ENCODE measurements around the gene ITGA3. TPM values are rescaled to one million over a fixed set of nuclear protein-coding genes. Genes with fewer than 3 reads are reported as not detected.

ITGA3 gene
- total RNA-seq, 3 donors from 2014 or later = 9.2 to 10.2 (median 9.4) TPM

- H3K4me1 Mint-ChIP-seq (ENCODE audit: low read depth) = no peaks in the 10 kb centered on the region
- H3K36me3 Mint-ChIP-seq (ENCODE audit: insufficient read depth) = no peaks in the 10 kb centered on the region
- no peak for ATAC-seq
- H3K4me3 Mint-ChIP-seq = no peak overlapping the region
- no peaks in the 10 kb centered on the region for H3K9me3 Mint-ChIP-seq
- DNase-seq = no peak
- H3K27me3 Mint-ChIP-seq (ENCODE audit: low read depth) = peaks cover 14% of the 10 kb centered on the region
Observed at GRCh38 chr17:50043290-50044148, 12.4 kb upstream of the ITGA3 start.

- H3K36me3 Mint-ChIP-seq (ENCODE audit: insufficient read depth) = no peaks in the 10 kb centered on the region
- DNase-seq = no peak
- H3K4me3 Mint-ChIP-seq = no peak overlapping the region
- no peak for ATAC-seq
- peaks cover 17% of the 10 kb centered on the region for H3K27me3 Mint-ChIP-seq (ENCODE audit: low read depth)
- no peaks in the 10 kb centered on the region for H3K9me3 Mint-ChIP-seq
- no peaks in the 10 kb centered on the region for H3K4me1 Mint-ChIP-seq (ENCODE audit: low read depth)
Observed at GRCh38 chr17:50044483-50044882, 11.4 kb upstream of the ITGA3 start.

DNA sequence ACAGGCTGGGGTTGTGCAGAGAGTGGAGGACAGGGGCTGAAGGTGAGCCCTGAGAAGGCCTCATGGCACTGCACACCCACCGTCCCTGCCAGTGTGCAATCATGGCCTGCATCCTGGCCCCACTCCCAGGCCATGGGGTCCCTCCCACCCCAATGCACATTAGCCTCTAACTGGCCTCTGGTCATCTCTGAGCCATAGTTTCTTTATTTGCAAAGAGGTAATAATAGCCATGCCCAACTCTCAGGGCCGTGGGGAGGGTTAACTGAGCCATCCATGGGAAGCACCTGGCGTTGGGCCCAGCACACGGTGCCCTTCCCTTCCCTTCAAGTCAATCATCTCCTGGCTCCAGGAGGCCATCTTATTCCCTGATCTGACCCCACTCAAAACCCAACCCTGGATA is 10.8 kb upstream of the ITGA3 start:
- Mint-ChIP-seq H3K36me3 (ENCODE audit: insufficient read depth) (no peaks in the 10 kb centered on the region), H3K4me3 (no peak overlapping the region), H3K27me3 (ENCODE audit: low read depth) (peaks cover 17% of the 10 kb centered on the region), H3K9me3 (no peaks in the 10 kb centered on the region), H3K4me1 (ENCODE audit: low read depth) (no peaks in the 10 kb centered on the region)
- ATAC-seq (no peak), DNase-seq (no peak)

DNA sequence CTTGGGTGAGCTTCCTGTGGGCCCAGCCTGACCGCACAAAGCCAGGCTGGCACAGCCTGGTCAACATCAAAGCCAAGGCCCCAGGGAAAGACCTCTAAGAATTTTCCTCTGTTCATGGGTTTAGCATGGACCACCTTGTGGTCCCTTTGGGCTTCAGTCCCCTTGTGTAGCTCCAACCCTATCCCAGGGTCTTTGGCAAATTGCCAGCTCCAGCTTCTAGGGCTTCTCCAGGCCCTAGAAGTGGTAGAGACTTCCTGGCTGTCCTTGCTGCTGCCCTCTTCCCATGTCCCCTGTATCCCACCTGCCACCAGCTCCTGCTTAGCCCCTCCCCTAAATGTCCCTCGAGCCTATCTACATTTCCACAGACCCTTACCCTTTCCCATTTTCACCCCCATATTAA is 9.7 kb upstream of the ITGA3 start:
- H3K4me3 Mint-ChIP-seq = no peak overlapping the region
- H3K4me1 Mint-ChIP-seq (ENCODE audit: low read depth) = peaks cover 6% of the 10 kb centered on the region
- DNase-seq (no peak), ATAC-seq (no peak)
- peaks cover 17% of the 10 kb centered on the region for H3K27me3 Mint-ChIP-seq (ENCODE audit: low read depth)
- no peaks in the 10 kb centered on the region for H3K36me3 Mint-ChIP-seq (ENCODE audit: insufficient read depth)
- no peaks in the 10 kb centered on the region for H3K9me3 Mint-ChIP-seq

- no peaks in the 10 kb centered on the region for H3K9me3 Mint-ChIP-seq
- H3K4me3 Mint-ChIP-seq = no peak overlapping the region
- H3K36me3 Mint-ChIP-seq (ENCODE audit: insufficient read depth) = no peaks in the 10 kb centered on the region
- DNase-seq (no peak), ATAC-seq (no peak)
- peaks cover 17% of the 10 kb centered on the region for H3K27me3 Mint-ChIP-seq (ENCODE audit: low read depth)
- peaks cover 10% of the 10 kb centered on the region for H3K4me1 Mint-ChIP-seq (ENCODE audit: low read depth)
Observed at GRCh38 chr17:50046667-50047066, 9.2 kb upstream of the ITGA3 start.

- H3K4me3 Mint-ChIP-seq = no peak overlapping the region
- H3K9me3 Mint-ChIP-seq = no peaks in the 10 kb centered on the region
- no peaks in the 10 kb centered on the region for H3K36me3 Mint-ChIP-seq (ENCODE audit: insufficient read depth)
- no peak for ATAC-seq
- peaks cover 14% of the 10 kb centered on the region for H3K27me3 Mint-ChIP-seq (ENCODE audit: low read depth)
- peaks cover 10% of the 10 kb centered on the region for H3K4me1 Mint-ChIP-seq (ENCODE audit: low read depth)
- DNase-seq = no peak
Observed at GRCh38 chr17:50047083-50047482, 8.8 kb upstream of the ITGA3 start.

GRCh38 chr17:50047488-50048126 is 8.3 kb upstream of the ITGA3 start:
- Mint-ChIP-seq H3K9me3 (no peaks in the 10 kb centered on the region), H3K27me3 (ENCODE audit: low read depth) (peaks cover 13% of the 10 kb centered on the region), H3K4me3 (no peak overlapping the region), H3K36me3 (ENCODE audit: insufficient read depth) (no peaks in the 10 kb centered on the region), H3K4me1 (ENCODE audit: low read depth) (peaks cover 10% of the 10 kb centered on the region)
- ATAC-seq (no peak), DNase-seq (no peak)

DNA sequence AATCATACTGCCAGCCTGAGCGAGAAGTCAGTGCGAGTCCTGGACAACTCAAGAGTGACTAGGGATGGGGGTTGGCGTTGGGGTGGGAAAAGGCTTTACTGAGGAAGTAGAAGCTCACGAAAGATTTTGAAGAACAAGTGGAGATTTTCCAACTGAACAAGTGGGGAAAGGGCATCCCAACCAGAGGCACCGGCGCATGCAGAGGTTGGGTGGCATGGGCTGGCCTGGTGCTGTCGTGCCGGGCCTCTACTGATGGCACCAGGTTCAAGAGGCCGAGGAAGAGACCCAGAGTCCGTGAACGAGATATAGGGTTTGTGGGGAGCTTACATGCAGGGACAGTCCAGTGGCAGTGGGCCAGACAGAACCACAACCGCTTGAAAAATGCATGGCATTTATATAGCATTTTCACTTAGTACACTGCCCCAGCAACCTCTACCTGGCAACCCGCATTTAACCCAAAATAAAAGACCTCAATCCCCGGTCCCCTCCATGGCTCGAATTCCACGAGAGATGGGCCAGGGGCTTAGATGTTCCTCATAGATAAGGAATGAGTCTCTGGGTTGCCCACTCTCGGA is 7.7 kb upstream of the ITGA3 start:
- ATAC-seq (no peak), DNase-seq (no peak)
- H3K4me1 Mint-ChIP-seq (ENCODE audit: low read depth) = peaks cover 10% of the 10 kb centered on the region
- H3K36me3 Mint-ChIP-seq (ENCODE audit: insufficient read depth) = no peaks in the 10 kb centered on the region
- no peaks in the 10 kb centered on the region for H3K9me3 Mint-ChIP-seq
- no peak overlapping the region for H3K4me3 Mint-ChIP-seq
- H3K27me3 Mint-ChIP-seq (ENCODE audit: low read depth) = peaks cover 10% of the 10 kb centered on the region

DNA sequence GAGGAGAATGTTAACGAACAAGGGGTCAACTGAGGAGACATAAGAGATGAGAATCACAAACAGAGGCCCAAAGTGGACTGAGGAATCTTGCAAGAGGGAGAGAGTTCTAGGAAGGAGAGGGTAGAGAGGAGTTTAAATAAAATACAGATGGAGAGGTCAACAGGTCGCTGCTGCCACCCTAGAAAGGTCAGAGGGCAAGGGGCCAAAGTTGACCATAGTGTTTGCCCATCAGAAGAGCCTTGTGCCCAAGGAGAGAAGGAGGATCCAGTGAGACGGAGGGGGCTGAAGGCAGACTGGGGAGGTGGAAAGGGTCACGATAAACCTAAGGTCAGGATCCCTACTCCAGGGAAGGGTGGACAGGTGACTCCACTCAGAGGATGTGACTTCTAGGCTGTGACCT is 6.9 kb upstream of the ITGA3 start:
- Mint-ChIP-seq H3K4me3 (no peak overlapping the region), H3K27me3 (ENCODE audit: low read depth) (peaks cover 9% of the 10 kb centered on the region), H3K4me1 (ENCODE audit: low read depth) (peaks cover 10% of the 10 kb centered on the region), H3K9me3 (no peaks in the 10 kb centered on the region), H3K36me3 (ENCODE audit: insufficient read depth) (no peaks in the 10 kb centered on the region)
- DNase-seq (no peak), ATAC-seq (no peak)

- ATAC-seq = no peak
- Mint-ChIP-seq H3K9me3 (no peaks in the 10 kb centered on the region), H3K4me1 (ENCODE audit: low read depth) (peaks cover 10% of the 10 kb centered on the region), H3K27me3 (ENCODE audit: low read depth) (peaks cover 6% of the 10 kb centered on the region), H3K4me3 (no peak overlapping the region), H3K36me3 (ENCODE audit: insufficient read depth) (no peaks in the 10 kb centered on the region)
- DNase-seq = no peak
Observed at GRCh38 chr17:50049636-50050035, 6.3 kb upstream of the ITGA3 start.

DNA sequence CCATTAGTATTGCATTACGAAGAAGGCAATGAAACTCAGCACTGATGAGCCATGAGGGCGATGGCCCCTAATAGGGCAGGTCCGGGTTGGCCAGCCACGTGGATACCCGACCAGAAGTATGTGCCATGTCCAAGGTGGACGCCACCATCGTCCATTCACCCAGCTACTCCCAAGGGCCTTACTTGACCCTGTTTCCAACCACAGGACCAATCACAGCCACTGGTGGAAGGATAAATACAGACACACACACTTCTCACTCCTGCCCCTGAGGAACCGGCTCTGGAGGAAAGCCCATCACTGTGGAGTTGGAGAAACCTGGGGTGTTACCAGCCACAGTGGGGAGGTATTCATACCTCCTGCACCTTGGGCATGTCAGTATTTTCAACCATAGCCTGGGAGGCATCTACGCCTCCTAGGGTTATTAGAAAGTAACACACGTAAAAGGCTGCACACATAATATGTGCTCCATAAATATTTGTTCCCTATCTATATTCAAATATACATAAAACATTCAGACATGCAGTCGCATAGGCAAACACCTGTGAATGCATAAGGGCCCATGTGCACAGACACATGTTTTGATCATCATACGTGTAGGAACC is 5.4 kb upstream of the ITGA3 start:
- H3K9me3 Mint-ChIP-seq = no peaks in the 10 kb centered on the region
- peaks cover 16% of the 10 kb centered on the region for H3K4me1 Mint-ChIP-seq (ENCODE audit: low read depth)
- DNase-seq (no peak), ATAC-seq (no peak)
- peaks cover 4% of the 10 kb centered on the region for H3K27me3 Mint-ChIP-seq (ENCODE audit: low read depth)
- no peak overlapping the region for H3K4me3 Mint-ChIP-seq
- H3K36me3 Mint-ChIP-seq (ENCODE audit: insufficient read depth) = no peaks in the 10 kb centered on the region

GRCh38 chr17:50051082-50051576 is 4.8 kb upstream of the ITGA3 start:
- peak; percentile 67 to 76 for ATAC-seq
- Mint-ChIP-seq H3K36me3 (ENCODE audit: insufficient read depth) (no peaks in the 10 kb centered on the region), H3K4me1 (ENCODE audit: low read depth) (peaks cover 16% of the 10 kb centered on the region), H3K9me3 (no peaks in the 10 kb centered on the region), H3K27me3 (ENCODE audit: low read depth) (peaks cover 3% of the 10 kb centered on the region), H3K4me3 (no peak overlapping the region)
- DNase-seq = peak; percentile 54

DNA sequence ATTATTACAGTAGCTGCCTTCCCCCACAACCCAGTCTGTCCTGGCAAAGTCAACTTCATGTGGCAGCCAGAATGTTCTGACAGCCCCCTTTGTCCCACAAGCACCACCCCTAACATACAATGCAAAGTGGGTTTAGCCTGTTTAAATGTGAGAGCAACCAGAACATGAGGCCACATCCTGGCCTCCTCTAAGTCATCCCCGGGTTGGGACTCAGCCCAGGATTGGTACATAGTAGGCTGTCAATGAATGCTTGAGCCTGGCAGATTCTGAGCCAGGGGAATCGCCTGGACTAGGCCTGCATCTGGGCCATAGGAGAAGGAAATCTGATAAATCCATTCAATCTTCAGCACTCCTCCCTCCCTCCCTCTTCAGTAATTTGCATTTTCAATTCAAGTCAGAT is 4.3 kb upstream of the ITGA3 start:
- DNase-seq = no peak
- peaks cover 3% of the 10 kb centered on the region for H3K27me3 Mint-ChIP-seq (ENCODE audit: low read depth)
- peaks cover 16% of the 10 kb centered on the region for H3K4me1 Mint-ChIP-seq (ENCODE audit: low read depth)
- H3K36me3 Mint-ChIP-seq (ENCODE audit: insufficient read depth) = no peaks in the 10 kb centered on the region
- H3K4me3 Mint-ChIP-seq = no peak overlapping the region
- no peak for ATAC-seq
- no peaks in the 10 kb centered on the region for H3K9me3 Mint-ChIP-seq

DNA sequence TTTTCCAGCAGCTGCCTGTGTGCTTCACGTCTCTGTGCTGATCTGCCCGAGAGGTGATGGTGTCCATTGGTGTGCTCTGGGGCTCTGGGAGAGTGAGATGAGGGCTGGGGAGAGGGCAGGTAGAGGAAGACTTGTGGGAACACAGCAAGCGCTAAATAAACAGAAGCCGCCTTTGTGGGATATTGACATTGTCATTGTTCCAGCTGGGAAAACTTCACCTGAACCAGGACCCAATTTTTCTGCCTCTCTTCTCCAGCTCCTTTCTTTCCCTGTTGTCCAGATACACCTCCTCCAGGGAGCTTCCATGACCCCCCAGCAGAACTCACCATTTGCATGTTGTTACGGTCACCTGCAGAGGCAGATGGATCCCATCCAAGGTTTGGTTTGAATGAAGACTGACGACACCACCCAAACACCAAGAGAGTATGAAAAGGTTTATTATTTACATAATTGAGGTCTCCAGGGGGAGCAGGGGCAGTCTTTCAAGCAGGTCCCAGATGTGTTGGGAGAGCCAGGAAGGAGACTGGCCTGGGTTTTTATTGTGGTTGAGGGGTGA is 3.6 kb upstream of the ITGA3 start:
- DNase-seq (no peak), ATAC-seq (no peak)
- Mint-ChIP-seq H3K9me3 (no peaks in the 10 kb centered on the region), H3K36me3 (ENCODE audit: insufficient read depth) (no peaks in the 10 kb centered on the region), H3K4me3 (no peak overlapping the region), H3K4me1 (ENCODE audit: low read depth) (peaks cover 23% of the 10 kb centered on the region), H3K27me3 (ENCODE audit: low read depth) (peaks cover 3% of the 10 kb centered on the region)

Measured in activated T-cell treated with anti-CD3 and anti-CD28 coated beads, Interleukin-2, amount 50 U/mL, for 4 hours (primary cell).